AG08396 (cell line): Measurements from ENCODE around the gene NRCAM.

Experiments
- DNase-seq: peaks from one replicate; pipeline ENCODE4 v3.0.0; 2012; ENCODE audit warnings: low spot score, mixed read lengths

Gene NRCAM

DNA sequence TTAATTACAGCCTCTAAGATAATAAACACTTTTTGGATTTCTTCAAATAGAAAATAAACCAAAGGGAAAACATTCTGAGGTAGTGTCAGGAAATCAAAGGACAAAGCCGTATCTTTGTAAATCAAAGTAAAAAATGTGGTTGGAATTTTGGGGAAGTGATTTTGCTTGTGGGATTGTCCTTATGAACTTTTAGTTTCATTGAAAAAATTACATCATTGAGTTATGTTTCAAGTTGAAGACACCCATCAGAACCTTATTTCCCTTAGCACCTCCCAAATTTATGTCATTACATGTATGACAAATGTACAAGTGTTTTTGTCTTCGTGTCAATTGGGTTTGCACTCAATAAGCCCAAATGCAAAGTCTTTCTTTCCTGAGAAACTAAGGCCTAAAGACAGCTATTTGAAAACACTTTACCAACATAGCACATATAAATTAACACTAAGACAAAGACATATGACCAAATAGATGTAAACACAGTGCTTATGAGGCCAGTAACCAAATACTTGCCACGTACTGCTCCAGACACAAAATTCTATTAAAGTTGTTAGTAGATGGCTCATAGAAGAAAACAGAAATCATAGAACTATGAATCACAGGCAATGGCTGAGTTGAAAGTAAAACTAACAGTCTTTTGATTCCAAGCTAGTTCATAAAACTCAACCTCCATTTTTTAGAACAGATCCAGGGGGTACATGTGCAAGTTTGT lies 299.2 kb downstream of the NRCAM start:
- no peak for DNase-seq

GRCh38 chr7:108152198-108152597 lies 304.0 kb downstream of the NRCAM start:
- DNase-seq: no peak

- no peak for DNase-seq
These were observed 306.3 kb downstream of the NRCAM start for GRCh38 chr7:108149908-108150307.

DNA sequence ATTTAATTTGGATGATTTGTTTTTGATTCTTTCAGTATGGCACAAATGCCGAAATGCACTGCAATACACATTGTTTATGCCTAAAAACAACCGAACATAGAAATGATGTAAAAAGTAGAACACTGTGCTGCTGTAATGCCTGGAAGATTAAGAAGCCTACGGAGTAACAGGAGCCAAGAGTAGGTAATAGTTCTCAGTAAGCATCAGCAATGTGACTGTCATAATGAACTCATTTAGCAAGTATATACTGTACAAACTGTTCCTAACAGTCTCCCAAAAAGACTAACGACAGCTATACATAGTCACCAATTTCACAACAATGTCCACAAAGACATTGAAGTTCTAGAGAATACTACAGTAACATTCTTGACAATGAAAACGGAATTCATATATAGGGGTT lies 307.1 kb downstream of the NRCAM start:
- no peak for DNase-seq

- DNase-seq: no peak
These were observed 309.1 kb downstream of the NRCAM start for GRCh38 chr7:108147031-108147563.

DNA sequence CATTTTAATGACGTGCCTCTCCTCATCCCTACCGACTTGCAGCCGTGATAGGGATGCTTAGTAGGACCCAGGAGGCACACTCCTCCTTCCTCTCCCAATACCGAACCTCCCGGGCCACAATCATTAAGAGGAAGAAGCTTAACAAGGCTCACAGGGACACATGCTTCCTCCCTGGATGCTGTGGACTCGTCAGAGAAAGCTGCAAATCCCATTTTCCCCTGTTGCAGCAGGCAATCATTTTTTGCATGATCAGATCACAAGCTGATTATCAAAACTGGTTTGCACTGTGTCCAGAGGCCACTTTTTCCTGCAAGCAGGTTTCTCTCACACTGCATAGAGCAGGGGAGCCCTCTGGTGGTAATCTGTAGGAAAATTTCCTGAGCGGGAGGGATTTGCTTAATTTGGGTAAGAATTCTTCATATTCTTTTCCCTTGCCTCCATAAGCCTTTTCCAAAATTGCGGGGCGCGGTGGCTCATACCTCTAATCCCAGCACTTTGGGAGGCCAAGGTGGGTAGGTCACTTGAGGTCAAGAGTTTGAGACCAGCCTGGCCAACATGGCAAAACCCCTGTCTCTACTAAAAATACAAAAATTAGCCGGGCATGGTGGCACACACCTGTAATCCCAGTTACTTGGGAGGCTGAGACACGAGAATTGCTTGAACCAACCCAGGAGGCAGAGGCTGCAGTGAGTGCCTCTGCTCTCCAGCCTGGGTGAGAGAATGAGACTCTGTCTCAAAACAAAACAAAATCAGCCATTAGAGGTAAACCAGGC lies 310.0 kb downstream of the NRCAM start:
- peak; percentile 61 for DNase-seq

GRCh38 chr7:108145401-108145800 lies 310.8 kb downstream of the NRCAM start:
- DNase-seq: no peak

- no peak for DNase-seq
These were observed 311.3 kb downstream of the NRCAM start for GRCh38 chr7:108144931-108145330.

- no peak for DNase-seq
These were observed 312.4 kb downstream of the NRCAM start for GRCh38 chr7:108143658-108144420.

- DNase-seq: no peak
These were observed 313.5 kb downstream of the NRCAM start for GRCh38 chr7:108142675-108143259.

- no peak for DNase-seq
These were observed 314.1 kb downstream of the NRCAM start for GRCh38 chr7:108142180-108142579.

DNA sequence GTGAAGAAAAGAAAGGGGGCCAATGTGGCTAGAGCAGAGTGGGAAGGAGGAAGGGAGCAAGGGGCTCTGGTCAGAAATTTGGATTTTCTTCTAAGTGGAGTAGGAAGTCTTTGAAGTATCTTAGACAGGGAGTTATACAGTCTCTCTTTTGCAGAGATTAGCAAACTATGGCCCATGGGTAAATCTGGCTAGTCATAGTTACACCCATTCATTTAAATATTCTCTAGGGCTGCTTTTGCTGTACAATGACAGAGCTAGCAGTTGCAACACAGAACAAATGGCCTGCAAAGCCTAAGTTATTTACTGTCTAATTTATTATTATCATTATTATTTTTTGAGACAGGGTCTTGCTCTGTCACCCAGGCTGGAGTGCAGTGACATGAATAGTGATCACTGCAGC lies 315.6 kb downstream of the NRCAM start:
- no peak for DNase-seq

- no peak for DNase-seq
These were observed 317.3 kb downstream of the NRCAM start for GRCh38 chr7:108138911-108139310.

- DNase-seq: no peak
These were observed 318.2 kb downstream of the NRCAM start for GRCh38 chr7:108137993-108138392.

GRCh38 chr7:108137040-108137439 lies 319.2 kb downstream of the NRCAM start:
- no peak for DNase-seq

GRCh38 chr7:108136191-108136688 lies 320.0 kb downstream of the NRCAM start:
- DNase-seq: no peak

- DNase-seq: no peak
These were observed 320.6 kb downstream of the NRCAM start for GRCh38 chr7:108135446-108136190.

GRCh38 chr7:108134486-108134885 lies 321.8 kb downstream of the NRCAM start:
- DNase-seq: no peak

- no peak for DNase-seq
These were observed 323.5 kb downstream of the NRCAM start for GRCh38 chr7:108132551-108133265.

DNA sequence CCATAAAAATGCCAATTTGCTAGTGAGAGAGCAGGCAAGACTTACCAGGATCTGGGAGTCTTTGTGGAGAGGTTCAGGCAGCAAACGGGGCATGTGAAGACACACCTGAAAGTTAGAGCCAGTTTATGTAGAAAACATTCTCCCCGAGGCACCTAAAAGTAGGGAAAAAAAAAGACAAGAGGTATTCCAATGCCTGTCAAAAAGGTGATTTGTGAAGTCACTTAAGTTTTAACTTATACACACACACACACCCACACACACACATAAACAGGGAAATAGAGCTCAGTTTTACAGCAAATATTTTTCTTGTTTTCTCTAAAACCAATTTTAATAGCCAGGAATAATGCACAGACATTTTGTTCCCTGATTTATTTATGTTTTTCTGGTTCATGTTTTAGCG lies 326.0 kb downstream of the NRCAM start, which contains the start of gene LAMB4:
TSS of gene LAMB4 (minus strand) at position 101 of the 400 bp plus-strand sequence. CDS start 7,197 bp downstream, outside the sequence.
- DNase-seq: no peak
